22Rv1 (cell line): ENCODE results near the gene C11orf91.

Experiments
- CTCF ChIP-seq: fragments of 450-650 bp; IDR thresholded peaks from 2 replicates; pipeline ENCODE4 v1.5.1; 2017; ENCODE audit warnings: mild to moderate bottlenecking
- ZFX ChIP-seq: fragments of 450-650 bp; IDR thresholded peaks from 2 replicates; pipeline ENCODE4 v1.6.1; 2017; ENCODE audit warnings: antibody characterized with exemption, borderline replicate concordance

GRCh38 chr11:33713856-33714398 is 13.3 kb upstream of the C11orf91 start:
- TF ChIP-seq CTCF (no peak), ZFX (no peak)
